AG10803 (cell line): Measurements from ENCODE around the gene GGTLC3.
A peak's percentile ranks its signal among the peaks of the same experiment; 100 is the strongest.
"Not testable (repeated sequence)": the region's sequence is repeated elsewhere in the genome, so short reads cannot be mapped to it uniquely, and the experiment has no call there.

ENCODE experiments used
- DNase-seq: peaks from one replicate; pipeline ENCODE4 v3.0.0; 2010; ENCODE audit warnings: low read depth
- H3K4me3 ChIP-seq: 2 replicates; pipeline ENCODE4 v1.5.1; 2011; ENCODE audit warnings: mild to moderate bottlenecking, low read length, control low read depth

GGTLC3 gene

GRCh38 chr22:18518061-18518460 lies at the start of gene GGTLC3:
GGTLC3 (minus strand) TSS chr22:18518161; CDS start chr22:18517897, 264 bp downstream.
- not testable (repeated sequence) for DNase-seq, H3K4me3 ChIP-seq

GRCh38 chr22:18560099-18560974 lies 42.4 kb upstream of the GGTLC3 start:
- DNase-seq, H3K4me3 ChIP-seq: not testable (repeated sequence)

GRCh38 chr22:18558939-18559338 lies 41.0 kb upstream of the GGTLC3 start:
- H3K4me3 ChIP-seq, DNase-seq: not testable (repeated sequence)

GRCh38 chr22:18558516-18558915 lies 40.6 kb upstream of the GGTLC3 start:
- not testable (repeated sequence) for DNase-seq, H3K4me3 ChIP-seq

- H3K4me3 ChIP-seq, DNase-seq: not testable (repeated sequence)
These were observed 36.6 kb upstream of the GGTLC3 start for GRCh38 chr22:18554280-18555256.

GRCh38 chr22:18552839-18553597 lies 35.1 kb upstream of the GGTLC3 start:
- not testable (repeated sequence) for H3K4me3 ChIP-seq, DNase-seq

GRCh38 chr22:18551046-18551445 lies 33.1 kb upstream of the GGTLC3 start:
- H3K4me3 ChIP-seq, DNase-seq: not testable (repeated sequence)

- not testable (repeated sequence) for DNase-seq, H3K4me3 ChIP-seq
These were observed 31.7 kb upstream of the GGTLC3 start for GRCh38 chr22:18549458-18550179.

GRCh38 chr22:18544615-18545014 lies 26.7 kb upstream of the GGTLC3 start:
- not testable (repeated sequence) for DNase-seq, H3K4me3 ChIP-seq

- not testable (repeated sequence) for DNase-seq, H3K4me3 ChIP-seq
These were observed 25.4 kb upstream of the GGTLC3 start for GRCh38 chr22:18543400-18543799.

- H3K4me3 ChIP-seq, DNase-seq: not testable (repeated sequence)
These were observed 22.0 kb upstream of the GGTLC3 start for GRCh38 chr22:18539994-18540393.

GRCh38 chr22:18534315-18534714 lies 16.4 kb upstream of the GGTLC3 start:
- not testable (repeated sequence) for H3K4me3 ChIP-seq, DNase-seq

- H3K4me3 ChIP-seq, DNase-seq: not testable (repeated sequence)
These were observed 15.7 kb upstream of the GGTLC3 start for GRCh38 chr22:18533633-18534032.

GRCh38 chr22:18529416-18530145 lies 11.6 kb upstream of the GGTLC3 start:
- H3K4me3 ChIP-seq, DNase-seq: not testable (repeated sequence)

- H3K4me3 ChIP-seq: peak overlapping the region; percentile 45
- peak; percentile 67 for DNase-seq
These were observed 10.8 kb upstream of the GGTLC3 start for GRCh38 chr22:18528597-18529415.

- not testable (repeated sequence) for DNase-seq
- H3K4me3 ChIP-seq: peak within 1 kb of the TSS; percentile 45; the same call in 1 of the 2 replicates
These were observed 10.0 kb upstream of the GGTLC3 start, which contains the start of gene TMEM191B for GRCh38 chr22:18527752-18528596. TMEM191B (plus strand) TSS chr22:18527802; CDS start chr22:18527981, 179 bp downstream.
